Glomerular visceral epithelial cell (primary cell): ENCODE data around the gene DUSP15.

Experiments used
- DNase-seq: peaks from one replicate; pipeline ENCODE4 v3.0.0-alpha.2; 2016; ENCODE audit errors: extremely low spot score

DUSP15 gene

GRCh38 chr20:31860390-31861134, 9.8 kb downstream of the DUSP15 start:
- DNase-seq: peak; percentile 25

- no peak for DNase-seq
Measured at GRCh38 chr20:31859998-31860380, 10.3 kb downstream of the DUSP15 start.

DNA sequence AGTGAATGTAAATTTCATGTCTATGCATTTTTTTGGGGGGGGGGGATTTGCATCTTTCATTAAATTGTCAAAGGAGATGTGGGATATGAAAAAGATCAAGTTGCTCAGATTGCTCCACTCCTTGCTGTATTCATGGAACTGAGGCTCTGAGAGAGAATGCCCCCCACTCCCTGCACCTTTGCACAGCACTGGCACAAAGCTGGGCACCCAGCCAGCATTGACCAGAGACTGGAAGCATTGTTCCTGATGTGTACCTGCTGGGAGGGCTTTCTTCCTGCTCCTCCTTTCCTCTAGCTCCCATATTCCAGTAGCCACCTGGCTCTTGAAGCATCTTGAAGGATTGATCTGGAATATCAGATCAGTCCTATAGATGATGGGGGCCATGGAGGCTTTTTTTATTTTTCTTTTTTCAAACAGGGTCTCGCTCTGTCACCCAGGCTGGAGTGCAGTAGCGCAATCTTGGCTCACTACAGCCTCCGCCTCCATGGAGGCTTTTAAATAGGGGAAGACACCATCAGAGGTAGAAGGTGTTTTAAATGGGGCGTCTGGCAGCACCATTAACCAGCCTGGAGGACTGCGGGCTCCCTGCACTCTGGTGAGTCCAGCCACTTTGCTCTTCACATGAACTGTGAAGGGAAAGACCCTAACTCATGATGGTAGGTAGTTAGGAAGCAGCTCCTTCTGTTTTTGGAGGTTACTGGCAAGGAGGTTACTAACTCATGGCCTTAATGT, 10.9 kb downstream of the DUSP15 start:
- no peak for DNase-seq

- DNase-seq: no peak
Measured at GRCh38 chr20:31858760-31859083, 11.6 kb downstream of the DUSP15 start.

DNA sequence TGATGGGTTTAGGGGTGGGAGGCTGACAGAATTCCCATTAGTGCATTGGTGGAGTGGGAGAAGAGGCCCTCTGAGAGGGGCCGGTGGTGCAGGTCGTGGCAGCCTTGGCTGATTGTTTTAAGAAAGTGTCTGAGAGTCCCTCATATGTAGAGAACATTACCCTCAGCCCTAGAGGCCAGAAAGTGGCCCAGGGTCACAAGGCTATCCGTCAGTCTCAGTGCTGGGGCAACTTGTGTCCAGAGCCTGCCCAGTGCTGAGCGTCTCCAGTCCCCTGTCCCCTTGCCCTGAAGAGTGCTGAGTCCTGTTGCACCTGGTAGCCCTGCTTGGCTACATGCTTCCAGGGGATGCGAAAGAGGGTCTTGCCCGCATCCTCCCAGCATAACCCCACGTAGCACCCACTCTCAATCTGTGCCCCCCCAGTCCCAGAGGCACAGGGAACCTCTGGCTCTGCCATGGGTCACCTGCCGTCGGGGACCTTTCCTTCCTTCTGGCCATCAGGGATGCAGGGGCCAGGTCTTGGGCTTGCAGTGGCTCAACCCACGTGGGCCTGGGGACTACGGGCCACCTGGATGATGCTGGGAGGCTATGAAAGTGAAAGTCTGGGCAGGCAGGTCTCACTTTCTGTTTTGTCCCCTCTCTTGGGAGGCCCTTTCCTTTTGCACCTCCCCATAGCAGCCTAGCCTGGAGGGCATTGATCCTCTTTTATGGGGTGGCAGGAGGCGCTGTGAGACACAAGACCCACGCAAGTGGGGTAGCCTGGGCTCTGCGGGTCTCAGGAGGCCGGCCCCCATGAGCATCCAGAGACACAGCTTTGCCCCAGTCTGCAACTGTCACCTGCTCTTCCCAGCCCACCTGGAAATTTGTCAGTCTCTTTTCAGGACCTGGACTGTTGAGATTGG, 12.2 kb downstream of the DUSP15 start:
- no peak for DNase-seq

GRCh38 chr20:31856516-31856915, 13.8 kb downstream of the DUSP15 start:
- no peak for DNase-seq

- DNase-seq: no peak
Measured at GRCh38 chr20:31853481-31853880, 16.8 kb downstream of the DUSP15 start.

DNA sequence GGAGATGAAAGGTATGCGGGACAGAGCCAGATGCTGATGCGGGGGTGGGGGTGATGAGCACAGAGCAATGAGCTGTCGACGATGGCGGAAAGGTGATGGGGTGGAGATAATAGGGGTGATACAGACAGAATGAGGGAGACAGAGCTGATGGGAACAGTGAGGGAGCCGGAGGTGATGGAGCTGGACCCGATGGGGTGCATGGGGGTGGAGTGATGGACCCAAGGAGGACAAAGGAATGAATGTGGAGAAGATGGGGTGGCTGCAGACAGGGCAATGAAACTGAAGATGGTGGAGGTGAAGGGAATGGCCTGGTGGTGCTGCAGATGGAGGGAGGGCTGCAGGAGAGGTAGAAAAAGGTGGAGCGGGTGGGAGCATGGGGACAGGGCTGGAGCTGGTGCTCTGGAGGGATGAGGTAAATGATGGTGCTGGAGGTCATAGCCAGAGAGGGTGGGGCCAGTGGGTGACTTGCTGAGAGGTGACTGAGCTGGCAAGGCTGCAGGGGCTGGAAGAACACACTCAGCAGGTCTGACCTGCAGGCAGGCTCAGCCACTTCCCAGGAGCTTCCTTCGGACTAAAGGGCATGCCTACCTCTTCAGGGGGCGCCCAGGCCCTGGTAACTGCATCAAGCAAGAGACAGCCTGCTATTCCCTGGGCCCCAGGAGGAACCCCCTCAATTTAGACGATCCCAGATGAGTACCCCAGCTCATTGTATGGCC, 18.9 kb downstream of the DUSP15 start:
- DNase-seq: no peak

DNA sequence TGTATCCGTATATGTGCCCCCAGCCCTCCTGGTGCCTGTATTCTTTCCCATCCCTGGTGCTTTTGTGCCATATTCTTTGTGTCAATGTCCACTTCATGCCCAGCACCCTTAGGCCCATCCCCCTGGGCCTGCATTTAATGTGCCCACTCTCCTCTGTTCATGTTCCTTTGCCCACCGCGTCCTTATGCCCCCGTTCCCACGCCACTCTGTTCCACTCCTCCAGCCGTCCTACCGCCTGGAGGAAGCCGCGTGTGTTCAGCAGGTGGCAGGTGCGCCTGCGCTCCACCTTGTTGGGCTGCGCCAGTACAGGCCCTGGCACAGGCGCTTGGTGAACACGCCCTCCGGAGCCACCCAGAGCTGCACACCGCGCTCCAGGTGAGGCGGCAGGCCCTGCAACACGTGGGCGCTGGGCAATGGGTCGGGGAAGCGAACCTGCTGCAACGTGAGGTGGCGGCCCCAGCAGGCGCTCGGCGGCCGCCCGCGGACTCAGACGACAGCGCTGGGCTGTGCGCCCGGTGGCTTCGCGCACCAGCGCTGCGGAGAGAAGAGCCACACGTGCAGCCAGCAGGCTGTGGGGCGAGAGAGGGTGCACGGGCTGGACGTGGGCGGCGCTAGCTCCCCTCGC, 20.9 kb downstream of the DUSP15 start:
- DNase-seq: no peak

DNA sequence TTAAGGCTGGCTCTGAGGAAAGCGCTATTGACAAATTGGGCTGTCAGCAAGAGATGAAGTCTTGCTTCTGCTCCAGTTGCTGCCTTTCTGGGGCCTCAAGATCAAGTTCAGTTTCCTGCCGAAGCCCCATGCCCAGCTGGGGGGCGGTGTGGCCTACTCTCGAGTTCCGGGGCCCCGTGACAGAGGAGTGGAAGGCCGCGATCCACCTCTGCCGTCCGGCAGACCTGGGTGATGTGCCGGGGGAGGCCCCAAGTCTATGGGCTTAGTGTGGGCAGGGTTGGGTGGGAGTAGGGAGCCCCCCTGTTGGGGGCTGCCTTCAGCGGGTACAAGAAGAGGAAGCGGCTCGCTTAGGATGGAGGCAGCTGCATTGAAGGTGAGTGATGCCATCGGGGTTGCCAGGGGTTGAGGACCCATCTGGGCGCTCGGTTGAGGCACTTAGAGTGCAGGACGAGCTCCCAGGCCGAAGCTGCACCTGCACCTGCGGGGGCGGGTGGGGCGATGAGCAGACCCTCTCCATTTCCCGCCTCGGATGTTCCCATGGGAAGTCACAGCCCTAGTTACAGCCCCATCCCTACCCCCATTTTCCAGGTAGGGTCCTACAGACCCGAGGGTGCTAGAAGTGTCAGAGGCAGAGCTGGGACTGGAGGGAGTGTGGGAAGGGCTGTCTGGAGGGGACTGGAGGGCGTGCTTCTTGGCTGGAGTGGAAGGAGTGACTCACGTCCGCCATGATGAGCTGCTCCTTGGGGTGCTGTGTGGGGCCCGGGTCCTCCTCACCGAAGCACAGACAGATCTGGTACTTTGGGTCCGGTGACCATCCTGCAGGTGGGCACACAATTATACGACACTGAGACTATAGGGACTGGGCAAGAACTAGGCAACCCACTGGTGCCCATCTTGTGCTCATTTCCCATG, 22.0 kb downstream of the DUSP15 start:
- no peak for DNase-seq

- DNase-seq: no peak
Measured at GRCh38 chr20:31846793-31847138, 23.6 kb downstream of the DUSP15 start.

DNA sequence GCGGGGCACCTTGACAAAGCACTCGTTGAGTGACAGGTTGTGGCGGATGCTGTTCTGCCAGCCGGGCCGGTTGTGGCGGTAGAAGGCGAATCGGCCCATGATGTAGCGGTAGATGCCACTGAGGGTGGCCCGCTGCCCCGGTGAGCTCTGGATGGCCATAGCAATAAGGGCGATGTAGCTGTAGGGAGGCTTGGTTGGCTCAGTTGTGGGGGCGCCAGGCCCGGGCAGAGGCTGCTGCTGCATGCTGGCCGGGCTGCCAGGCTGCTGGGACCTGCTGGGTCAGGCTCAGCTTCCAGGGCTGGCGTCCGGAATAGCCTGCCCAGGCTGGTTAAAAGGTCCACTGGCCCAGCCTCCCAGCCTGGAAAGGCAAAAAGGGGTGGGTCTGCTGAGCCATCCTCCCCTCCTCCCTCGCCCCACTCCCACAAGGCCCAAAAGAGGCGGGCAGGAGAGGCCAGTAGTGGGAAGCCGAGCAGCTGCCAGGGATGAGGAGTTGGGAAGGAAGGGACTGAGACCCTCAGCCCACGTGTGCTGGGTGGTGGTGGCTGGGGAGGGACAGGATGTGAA, 24.9 kb downstream of the DUSP15 start, which contains the start of gene FOXS1:
Gene FOXS1, minus strand, starts transcription at position 305 of the 564 bp plus-strand sequence. Its CDS starts 62 bp downstream, at position 243.
- DNase-seq: peak; percentile 36

- no peak for DNase-seq
Measured at GRCh38 chr20:31844737-31845299, 25.5 kb downstream of the DUSP15 start.

DNA sequence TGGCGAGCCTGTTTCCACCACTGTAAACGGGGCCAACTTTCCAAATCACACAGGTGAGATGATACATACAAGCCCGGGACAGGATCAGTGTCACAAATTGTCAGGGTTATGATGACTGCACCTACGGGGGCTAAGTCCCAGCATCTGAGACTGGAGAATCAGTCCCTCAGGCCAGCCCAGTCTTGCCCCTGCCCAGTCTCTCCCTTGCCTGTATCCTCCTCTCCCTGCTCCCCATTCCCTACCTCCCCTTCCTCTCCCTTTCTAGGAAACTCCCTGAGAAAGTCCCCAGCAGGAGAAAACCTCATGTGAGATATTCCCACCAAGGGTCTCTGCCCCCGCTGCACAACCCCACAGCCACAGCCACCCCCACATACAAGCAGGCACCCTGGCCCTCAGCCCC, 26.4 kb downstream of the DUSP15 start:
- DNase-seq: no peak

GRCh38 chr20:31843288-31843687, 27.0 kb downstream of the DUSP15 start:
- DNase-seq: no peak

GRCh38 chr20:31842471-31843157, 27.7 kb downstream of the DUSP15 start:
- DNase-seq: peak; percentile 82

DNA sequence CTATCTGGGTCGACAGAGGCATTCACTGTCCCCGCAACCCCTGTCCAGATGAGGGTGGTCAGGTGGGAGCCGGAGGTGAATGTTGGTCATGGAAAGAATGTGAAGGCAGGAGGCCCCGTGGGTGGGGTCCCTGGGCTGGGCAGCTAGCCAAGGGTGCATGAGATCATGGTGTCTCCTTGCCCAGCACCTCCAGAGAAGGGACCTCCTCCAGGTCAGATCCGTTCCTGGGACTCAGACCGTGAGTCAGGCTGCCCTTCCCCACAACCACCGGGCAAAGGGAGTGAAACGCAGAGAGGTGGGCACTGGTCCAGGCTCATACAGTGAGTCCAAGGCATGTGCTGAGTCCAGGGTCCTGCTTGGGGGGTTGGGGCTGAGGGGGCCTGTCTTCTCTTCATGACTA, 28.4 kb downstream of the DUSP15 start:
- DNase-seq: peak; percentile 99

DNA sequence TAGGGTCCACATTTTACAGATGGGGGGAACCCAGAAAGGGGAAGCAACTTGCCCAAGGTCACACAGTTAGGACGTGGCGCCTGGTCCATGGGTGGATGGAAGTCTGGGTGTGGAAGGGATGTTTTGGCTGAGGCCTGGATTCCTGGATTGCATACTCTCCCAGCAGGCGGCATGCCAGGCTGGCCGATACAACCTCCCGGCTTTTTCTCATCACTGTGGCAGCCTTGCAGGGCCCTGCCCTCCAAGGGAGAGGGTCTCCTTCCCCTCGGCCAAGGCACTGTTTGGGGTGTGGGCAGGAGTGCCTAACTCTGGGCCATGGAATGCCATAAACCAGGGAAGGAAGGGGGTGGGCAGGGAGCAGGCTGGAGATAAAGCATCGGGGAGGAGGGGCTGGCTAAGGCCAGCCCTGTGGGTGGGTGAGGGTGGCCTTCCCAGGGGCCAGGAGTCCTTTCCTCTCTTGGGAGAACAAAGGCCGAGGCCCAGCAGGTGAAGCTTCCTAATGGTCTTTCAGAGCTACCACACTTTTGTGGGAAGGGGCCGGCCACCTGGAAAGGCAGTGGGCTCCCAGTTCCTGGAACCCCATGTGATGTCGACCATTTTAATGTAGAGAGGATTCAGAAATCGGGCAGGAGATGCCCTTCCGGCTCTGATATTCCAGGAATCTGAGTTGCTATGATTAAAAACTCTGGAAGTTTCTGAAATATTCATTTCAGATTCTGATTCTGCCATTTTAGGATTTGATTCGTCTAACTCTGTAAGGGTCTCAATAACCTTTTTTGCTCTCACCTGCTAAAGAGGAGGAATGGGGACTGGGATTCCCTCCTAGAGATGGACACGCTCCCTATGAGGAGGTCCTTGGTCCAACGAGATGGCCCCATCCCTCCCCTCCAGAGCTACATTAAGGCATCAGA, 29.2 kb downstream of the DUSP15 start:
- DNase-seq: no peak
